NCI-H2107 treated with DMSO at 0.1 percent for 48 hours (cell line): ENCODE data around the gene PDZD8.

Source experiments
- DNase-seq: peaks from one replicate; lab custom pipeline; 2025; ENCODE audit not compliant: unreplicated experiment; lab: John Stamatoyannopoulos, UW

Gene PDZD8

DNA sequence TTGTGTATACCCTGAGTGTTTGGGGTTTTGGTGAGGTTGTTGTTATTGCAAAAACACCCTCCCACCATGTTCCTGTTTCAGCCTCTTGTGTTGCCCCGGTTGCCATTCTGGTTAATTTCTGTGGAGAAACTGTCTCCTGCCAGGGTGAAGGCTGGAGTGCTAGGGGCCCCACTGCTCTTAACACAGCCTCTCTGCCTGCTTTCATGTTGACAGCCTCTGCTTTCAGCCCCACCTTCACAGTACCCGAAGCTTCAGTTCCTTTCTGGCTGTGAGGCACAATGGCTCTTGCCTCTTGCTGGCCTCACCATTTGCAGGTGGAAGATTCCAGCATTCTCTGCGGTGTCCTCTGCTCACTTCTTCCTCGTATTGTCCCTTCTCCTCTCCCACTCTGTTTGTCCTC lies 115.2 kb downstream of the PDZD8 start:
- no peak for DNase-seq

DNA sequence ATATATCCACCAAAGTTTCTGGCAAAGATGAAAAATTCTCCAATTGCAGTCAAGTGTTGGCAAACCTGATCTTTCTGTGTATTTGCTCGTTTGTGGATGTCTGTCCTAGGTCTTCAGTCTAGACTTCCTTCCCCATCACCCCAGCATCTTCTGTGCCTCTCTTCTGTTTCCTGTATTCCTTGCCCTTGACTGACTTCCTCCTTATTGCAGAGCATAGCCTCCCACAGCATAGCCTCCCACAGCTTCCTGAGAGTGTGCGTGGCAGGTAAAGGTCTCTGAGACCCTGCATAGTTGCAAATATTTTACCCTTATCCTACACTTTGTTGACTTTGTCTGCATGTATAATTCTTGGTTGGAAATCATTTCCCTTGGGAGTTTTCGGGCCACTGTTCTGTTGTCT lies 116.0 kb downstream of the PDZD8 start:
- no peak for DNase-seq

DNA sequence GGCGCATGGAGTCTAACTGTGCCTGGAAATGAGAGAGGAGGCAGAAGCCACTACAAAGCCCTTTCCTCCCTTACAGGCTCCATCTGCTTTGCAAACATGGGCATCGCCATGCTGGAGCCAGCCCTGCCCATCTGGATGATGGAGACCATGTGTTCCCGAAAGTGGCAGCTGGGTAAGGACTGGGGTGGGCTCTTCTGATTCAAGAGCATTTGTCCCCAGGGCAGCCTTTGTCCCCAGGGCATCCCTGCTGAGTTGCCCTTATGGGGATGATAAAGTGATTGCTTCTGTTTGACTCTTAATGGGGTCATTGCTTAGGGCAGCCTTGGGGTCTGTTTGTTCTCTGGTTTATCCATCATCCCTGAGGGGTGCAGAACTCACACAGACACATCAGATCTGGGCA lies 117.5 kb downstream of the PDZD8 start:
- DNase-seq: no peak

DNA sequence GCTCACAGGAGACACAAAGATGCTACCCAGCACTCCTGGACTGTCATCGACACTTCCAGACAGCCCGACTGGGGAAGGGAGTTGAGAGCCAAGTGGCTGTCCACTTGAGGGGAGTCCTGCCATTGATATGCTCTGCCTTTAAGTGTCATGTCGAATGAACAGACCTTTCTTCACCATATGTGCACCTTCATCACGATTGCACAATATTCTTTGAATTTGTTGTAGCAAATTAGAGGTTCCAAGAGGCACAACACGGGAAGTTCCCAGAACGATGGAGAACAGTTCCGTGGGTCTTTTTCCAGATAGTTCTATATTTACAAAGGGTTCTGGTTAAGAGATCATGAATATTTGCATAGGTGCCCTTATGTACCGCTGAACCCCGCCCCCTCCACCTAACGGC lies 118.3 kb downstream of the PDZD8 start:
- DNase-seq: no peak

DNA sequence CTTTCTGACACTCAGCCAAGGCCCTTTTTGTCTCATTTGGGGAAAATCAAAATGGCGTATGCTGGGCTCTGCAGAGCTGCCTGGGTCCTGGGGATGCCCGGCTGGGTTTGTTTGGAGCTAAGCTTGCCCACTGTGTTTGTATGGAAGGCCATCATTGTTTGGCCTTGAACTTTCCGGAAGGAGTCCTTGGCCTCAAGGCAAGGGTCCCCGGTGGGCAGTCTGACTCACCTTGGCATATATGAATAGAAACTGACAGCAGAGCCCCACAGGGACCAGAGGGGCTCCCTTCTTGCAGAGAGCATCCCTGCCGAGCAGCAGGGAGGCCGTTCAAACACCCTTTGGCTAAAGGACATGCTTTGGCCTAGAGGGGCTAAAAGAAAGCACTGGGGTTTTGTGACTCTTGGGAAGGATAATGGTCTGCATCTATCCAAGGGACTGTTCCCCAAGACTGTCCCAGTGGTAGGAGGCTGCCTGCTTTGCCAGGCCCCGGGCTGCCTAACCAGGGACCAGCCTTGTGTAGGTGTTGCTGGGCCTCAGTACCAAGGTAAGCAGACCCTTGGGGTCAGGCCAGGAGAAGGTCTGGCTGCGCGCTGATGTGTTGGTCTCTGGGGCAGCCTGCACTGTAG lies 119.3 kb downstream of the PDZD8 start:
- DNase-seq: no peak

DNA sequence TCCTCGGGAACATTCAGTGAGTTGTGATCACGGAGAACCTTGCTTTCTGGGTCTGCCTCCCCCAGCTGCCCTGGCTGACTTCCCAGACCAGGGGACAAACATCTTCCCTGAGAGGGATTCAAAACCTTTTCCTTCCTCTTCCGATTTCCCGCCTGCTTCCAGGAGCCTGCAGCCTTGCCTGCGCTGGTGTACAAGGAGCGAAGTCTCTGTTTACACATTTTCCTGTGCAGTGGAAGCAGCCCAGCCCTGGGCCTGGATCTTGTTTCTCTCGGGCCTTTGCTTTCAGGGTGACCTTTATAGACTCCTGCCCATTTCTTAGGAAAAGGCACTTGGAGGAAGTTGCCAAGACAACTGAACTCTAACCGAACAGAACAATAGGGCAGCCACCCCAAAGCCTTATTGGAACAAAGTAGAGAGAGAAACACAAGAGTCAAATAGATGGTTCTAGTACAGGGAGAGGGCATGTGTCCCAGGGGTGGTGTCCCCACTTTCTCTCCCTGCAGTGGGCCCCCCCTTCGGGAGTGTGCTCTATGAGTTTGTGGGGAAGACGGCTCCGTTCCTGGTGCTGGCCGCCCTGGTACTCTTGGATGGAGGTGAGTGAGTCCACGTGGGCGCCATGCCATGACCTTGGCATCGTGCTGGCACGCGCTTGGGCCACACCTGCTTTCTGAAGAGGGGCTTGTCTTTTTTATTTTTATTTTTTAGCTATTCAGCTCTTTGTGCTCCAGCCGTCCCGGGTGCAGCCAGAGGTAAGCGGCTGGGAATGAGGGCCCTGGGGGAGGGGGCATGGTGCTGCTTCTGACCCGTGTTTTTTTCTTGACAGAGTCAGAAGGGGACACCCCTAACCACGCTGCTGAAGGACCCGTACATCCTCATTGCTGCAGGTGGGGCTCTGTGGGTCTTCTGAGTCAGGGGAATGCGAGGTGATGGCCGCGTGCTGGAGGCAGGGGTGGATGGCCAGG lies 120.2 kb downstream of the PDZD8 start:
- DNase-seq: no peak

DNA sequence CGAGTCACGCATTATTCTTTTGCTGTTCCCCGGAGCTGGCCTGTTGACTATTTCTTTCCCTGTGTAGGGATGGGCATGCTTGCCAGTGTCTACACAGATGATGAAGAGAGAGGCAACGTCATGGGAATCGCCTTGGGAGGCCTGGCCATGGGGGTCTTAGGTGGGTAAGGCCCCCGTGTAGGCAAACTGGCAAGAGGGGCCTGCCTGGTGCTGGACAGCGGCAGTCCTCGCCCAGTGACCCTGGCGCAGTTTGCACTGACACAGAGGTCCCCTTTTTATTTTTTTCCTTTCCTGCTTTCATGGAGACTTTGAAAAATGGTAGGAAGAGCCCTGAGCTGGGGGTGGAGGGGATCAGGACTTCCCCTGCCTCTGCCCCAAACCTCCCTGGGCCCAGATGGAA lies 120.9 kb downstream of the PDZD8 start:
- DNase-seq: no peak

DNA sequence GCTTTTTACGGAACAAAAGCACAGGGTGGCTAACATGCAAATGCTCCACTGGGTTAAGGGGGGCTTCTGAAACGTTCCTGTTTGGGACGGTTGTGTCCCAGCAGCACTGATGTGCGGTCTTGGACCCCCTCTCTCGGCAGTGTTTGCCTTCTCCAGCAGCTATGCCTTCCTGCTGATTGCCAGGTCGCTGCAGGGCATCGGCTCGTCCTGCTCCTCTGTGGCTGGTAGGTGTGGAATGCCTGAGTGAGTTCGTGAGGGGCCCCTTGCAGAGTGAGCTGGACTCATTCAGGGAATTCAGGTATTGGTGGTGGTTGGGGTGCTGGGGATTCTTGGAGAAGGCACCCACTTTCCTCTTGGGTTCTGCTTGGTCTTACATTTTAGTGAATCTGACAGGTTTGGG lies 121.3 kb downstream of the PDZD8 start:
- no peak for DNase-seq

DNA sequence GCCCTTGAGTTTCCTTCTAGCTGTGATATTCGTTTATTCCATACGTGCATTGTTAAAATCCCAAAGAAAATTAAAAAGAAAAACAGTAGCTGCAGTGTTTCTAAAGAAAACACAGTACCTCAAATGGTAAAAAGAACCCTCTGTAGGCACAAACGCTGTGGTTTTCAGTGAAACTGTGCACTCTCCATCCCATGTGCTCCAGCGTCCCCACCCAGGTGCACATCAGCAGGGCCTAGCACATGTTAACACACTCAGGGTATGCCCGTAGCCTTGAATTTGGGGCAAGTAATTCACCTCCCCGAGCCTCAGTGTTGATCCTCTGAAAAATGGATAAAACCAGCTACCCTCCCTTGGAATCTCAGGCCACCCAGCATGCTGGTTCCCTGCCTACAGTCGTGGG lies 124.8 kb downstream of the PDZD8 start:
- DNase-seq: no peak

DNA sequence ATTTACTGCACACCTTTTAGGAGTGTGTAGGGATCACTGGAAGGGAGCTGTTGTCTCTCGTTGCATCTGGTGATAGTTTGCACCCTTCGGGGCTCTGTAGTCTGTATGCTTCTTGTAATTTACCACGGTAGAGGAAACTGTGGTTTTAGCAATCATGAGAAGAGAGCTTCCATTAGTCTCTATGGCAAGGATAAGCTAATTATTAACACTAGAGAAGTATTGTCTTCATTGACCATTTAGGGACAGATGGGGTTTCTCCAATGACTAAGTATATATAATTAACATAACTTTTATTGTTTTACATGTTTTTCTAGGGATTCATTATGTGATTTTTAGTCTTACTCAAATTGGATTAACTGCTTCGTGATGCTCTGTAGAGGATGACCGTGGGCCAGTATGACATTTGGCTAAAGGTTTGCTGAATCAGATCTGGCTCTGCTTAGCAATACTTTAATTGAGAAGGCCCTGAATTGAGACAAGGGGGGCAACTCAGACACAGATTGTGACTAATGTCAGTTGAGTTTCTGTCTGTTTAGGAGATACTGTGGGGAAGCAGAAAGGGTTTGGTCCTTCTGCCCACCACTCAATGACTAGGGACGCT lies 125.6 kb downstream of the PDZD8 start:
- DNase-seq: no peak

DNA sequence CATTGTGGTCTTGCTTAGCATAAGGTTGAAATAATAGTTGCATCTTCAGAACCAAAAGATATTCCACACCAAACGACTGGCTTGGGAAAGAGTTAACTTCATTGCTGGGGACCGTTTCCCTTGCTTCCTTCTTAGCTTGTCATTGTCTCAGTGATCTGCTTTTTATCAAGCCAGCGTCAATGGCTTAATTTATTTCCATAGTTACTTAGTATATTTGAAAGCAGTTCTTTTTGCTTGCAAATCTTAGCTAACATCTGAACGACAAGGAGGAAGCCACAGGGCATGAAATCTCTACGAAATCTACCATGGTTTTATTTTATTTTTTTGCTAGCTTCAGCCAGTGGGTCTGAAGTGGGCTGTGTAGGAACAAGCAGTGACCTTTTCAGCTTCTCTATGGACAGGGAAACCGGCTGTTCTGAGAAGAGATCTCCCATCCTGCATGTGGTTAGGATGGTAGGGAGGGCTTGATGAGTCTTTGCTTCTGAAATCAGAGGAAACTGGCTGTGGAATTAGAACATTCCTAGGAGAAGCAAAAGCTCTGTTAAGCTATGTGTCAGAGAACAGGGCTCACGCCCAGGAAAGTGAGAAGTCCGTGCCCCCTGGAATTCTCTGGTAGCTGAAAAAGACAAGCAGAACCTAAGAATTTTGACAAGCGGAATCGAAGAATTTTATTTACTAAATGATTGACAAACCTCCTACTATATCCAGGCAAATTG lies 126.3 kb downstream of the PDZD8 start:
- no peak for DNase-seq

DNA sequence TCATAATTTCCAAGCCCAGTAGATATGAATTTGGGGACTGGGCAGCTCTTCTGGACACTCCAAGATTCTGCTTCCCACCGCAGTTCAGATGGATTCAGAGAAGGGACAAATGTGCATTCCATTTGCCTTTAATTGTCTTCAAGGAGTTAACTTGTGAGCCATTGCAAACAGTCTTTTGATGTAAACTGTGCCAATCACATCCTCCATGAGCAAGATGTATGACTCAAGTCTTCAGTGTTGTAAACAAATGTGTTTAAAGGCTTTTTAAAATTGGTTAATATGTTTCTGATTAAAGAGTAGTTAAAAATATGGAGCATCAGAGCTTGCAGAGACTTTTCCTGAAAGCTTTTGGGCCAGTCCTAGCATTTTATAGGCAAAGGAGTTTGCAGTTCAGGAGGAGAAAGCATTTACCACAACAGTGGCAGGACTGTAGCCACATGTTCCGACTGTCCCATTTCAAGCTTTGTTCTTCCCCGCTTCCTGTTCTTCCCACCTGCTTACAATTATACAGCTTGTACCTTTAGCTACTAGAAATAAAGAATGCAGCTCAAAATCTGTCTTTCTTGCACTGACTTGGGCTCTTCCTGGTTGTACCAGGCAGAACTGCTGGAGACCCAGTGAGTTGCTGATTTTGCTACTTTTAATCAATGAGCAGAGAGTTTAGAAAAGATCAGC lies 128.1 kb downstream of the PDZD8 start:
- no peak for DNase-seq

DNA sequence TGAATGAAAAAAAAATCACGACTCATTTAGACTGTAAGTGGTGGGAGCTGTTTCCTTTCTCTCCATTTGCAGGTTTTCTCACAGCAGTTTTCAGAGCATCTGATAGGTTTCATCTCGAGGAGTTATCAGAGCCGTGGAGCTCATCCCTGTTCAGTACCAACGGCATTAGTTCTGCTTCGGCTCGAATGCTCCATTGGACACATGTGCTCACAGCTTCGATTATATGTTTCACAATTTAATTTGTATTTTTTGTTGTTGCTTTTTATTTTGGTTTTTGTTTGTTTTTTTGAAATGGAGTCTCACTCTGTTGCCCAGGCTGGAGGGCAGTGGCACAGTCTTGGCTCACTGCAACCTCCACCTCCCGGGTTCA lies 132.8 kb downstream of the PDZD8 start:
- no peak for DNase-seq

DNA sequence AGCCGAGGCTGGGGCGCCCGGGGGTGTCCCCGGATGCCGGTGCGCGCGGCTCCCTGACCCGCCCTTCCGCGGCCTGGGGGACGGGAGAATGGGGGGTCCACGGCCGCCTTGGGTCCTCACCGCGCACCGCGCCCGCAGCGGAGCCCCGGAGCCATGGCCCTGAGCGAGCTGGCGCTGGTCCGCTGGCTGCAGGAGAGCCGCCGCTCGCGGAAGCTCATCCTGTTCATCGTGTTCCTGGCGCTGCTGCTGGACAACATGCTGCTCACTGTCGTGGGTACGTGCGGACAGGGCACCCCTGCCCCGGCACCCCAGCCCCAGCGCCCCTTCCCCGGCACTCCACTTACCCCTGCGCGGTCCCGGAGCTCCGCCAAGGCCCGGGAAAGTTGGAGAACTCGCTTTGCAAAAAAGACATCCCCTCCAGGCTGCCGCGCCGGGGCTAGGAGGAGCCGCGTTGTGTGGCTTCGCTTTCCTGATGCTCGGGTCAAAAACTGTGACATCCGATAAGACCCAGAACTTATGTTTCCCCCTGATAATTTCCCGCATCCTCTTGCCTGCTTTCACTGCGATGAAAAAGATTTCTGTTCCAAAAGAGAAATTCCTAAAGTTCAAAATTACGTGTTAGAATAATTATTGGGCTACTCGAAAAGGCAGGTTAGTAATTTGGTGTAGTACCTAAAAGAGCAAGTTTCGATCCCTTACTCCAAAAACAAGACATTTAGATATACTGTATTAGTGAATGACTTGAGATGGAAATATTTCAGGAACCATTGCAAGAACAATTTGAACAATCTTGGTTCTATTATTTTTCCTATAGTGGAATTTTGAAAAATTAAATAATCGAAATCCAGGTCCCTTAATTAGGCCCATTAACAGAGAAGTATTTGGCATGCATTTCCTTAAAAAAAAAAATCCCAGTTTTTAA lies 133.4 kb downstream of the PDZD8 start:
- no peak for DNase-seq

DNA sequence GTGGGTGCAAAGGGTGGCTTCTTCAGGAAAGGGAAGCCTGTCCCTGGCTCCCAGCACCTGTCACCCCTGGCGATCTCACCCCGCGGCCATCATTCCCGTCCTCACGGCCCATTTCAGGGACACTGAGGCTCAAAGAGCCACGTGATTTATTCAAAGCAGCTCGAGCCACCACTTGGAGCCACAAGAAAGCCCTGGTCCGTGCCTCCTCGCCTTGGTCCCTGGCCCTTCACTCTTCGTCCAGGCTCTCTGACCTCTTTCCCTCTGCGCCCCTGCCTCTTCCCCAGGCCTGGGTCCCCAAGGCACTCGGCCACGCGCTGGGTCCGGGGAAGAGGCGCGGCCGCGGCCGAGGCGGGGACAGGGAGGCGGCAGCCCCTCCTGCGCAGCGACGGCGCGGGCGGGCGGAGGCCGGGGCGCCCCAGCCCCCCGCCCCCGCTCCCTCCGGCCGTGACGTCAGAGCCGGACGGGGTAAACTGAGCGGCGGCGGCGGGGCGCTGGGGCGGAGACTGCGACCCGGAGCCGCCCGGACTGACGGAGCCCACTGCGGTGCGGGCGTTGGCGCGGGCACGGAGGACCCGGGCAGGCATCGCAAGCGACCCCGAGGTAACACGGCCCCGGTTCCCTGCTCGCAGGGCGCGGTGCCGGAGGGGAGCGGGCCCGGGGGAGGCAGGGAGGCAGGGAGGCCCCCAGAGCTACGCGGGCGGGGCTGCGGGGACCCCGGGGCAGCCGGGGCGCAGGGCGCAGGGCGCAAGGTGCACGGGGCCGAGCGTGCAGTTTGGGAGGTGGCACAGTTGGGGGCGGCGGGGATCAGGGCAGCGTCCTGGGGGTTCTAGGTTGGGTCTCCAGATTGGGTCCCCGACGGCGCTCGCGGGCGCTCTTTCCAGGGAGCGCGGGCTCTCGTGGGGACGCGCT lies 134.4 kb downstream of the PDZD8 start, which contains the start of gene SLC18A2:
Gene SLC18A2 (plus strand): TSS at position 494 of the 909 bp plus-strand sequence. CDS start 580 bp downstream, outside the sequence.
- no peak for DNase-seq

DNA sequence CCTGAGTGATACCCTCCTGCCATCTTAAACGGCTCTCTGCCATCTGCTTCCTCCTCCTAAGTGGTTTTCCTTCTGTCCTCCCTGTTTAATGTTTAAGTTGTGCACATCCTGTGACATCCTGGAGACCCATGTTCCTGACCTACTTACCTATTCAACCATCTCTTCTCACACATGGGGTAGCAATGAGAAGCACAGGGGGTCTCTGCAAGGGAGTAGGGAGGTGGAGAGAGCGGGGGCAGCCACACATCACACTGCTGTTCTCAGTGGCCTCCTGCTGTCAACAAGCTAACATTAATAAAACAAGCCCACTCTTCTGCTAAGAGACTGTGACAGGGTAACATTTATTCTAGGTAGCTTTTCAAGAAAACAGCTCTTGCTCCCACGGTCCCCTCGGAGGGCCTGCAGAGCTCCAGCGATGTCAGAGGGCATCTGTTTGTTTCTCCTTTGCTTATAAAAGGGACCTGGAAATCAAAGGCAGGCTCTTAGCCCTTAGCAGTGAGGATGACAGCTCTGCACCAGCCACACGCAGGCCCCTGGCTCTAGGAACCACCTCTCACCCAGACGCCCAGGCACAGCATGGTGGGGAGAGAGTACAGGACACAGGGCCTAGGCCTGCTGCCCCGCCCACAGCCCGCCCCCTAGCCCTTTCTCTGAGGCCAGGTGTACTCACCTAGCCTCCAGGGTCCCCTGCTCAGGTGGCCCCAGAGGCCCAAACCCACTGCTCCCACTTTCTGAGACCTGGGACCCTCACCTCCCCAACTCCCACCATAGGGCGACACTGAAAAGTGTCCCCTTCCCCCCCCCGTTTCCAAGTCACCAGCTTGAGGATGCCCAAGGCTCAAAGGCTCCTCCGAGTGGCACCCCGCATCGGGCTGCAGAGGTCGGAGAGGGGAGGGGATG lies 135.3 kb downstream of the PDZD8 start:
- DNase-seq: no peak

DNA sequence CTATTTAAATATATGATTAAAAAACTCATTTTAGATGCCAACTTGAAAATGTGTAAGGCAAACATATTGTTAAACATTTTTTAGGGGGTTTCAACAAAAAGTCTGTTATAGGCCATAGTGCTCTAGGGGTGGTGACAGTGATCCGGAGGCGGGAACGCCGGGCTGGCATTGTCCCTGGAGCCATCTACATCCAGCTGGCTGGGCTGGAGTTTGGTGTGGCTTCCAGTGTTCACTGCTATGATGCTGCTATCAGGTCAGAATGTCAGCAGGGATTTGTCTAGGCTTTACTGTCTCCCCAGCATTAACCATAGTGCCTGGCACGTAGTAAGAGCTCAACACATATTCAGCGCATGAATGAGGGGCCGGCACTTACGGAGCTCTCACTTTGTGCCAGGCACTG lies 136.2 kb downstream of the PDZD8 start:
- no peak for DNase-seq
